Thymus (tissue), 11 donors: ENCODE results near the gene DGKD. TPM values are rescaled to one million over a fixed set of nuclear protein-coding genes. Genes with fewer than 3 reads are reported as not detected.

ENCODE experiments used
- DNase-seq, 9 donors: peaks; one replicate each; pipeline ENCODE4 v3.0.0-alpha.2; 2013; ENCODE audit warnings: low spot score in 9 of 9, low read depth in 6 of 9, missing footprints in 1 of 9
- H3K27ac ChIP-seq, 2 donors: one replicate each; pipeline ENCODE4 v1.5.1; 2013; ENCODE audit warnings: control low read depth in 1 of 2, low read depth in 1 of 2, low read length in 1 of 2, mild to moderate bottlenecking in 1 of 2, moderate library complexity in 1 of 2
- H3K27me3 ChIP-seq, 2 donors: one replicate each; pipeline ENCODE4 v1.5.1; 2013; ENCODE audit warnings: low read length in 1 of 2; ENCODE audit not compliant: control insufficient read depth in 2 of 2, insufficient read depth in 1 of 2
- H3K36me3 ChIP-seq, 2 donors: one replicate each; pipeline ENCODE4 v1.5.1; 2013; ENCODE audit warnings: low read length in 1 of 2, mild to moderate bottlenecking in 1 of 2, moderate library complexity in 1 of 2; ENCODE audit not compliant: control insufficient read depth in 2 of 2, insufficient read depth in 2 of 2
- H3K4me1 ChIP-seq, 2 donors: one replicate each; pipeline ENCODE4 v1.5.1; 2013; ENCODE audit warnings: low read length in 2 of 2; ENCODE audit not compliant: control insufficient read depth in 2 of 2, insufficient read depth in 2 of 2
- H3K4me3 ChIP-seq, 2 donors: one replicate each; pipeline ENCODE4 v1.5.1; 2013; ENCODE audit warnings: low read length in 2 of 2, control low read depth in 1 of 2, mild to moderate bottlenecking in 1 of 2
- H3K9me3 ChIP-seq, 2 donors: one replicate each; pipeline ENCODE4 v1.5.1; 2013; ENCODE audit warnings: low read length in 1 of 2, mild to moderate bottlenecking in 1 of 2; ENCODE audit not compliant: control insufficient read depth in 2 of 2, insufficient read depth in 1 of 2
- WGBS: extraction: QIAGEN DNeasy Blood & Tissue Kit; methylation state at CpG from one replicate; pipeline ENCODE4 v1.1.7; 2013; 5-methylcytosine and 5-hydroxymethylcytosine counted together
- polyA plus RNA-seq: library from polyadenylated mRNA; stranded (reverse); fragments of 200-250 nt; gene quantifications from one replicate; pipeline ENCODE4 v1.2.3, GENCODE V29; 2013
- total RNA-seq: library from RNA; stranded (reverse); fragments of 120-200 nt; gene quantifications from one replicate; pipeline ENCODE4 v1.2.4, GENCODE V29; 2013
- donor health status: healthy.

Gene DGKD
- total and polyA plus RNA-seq, 2 donors = 8.0 to 23.5 TPM

DNA sequence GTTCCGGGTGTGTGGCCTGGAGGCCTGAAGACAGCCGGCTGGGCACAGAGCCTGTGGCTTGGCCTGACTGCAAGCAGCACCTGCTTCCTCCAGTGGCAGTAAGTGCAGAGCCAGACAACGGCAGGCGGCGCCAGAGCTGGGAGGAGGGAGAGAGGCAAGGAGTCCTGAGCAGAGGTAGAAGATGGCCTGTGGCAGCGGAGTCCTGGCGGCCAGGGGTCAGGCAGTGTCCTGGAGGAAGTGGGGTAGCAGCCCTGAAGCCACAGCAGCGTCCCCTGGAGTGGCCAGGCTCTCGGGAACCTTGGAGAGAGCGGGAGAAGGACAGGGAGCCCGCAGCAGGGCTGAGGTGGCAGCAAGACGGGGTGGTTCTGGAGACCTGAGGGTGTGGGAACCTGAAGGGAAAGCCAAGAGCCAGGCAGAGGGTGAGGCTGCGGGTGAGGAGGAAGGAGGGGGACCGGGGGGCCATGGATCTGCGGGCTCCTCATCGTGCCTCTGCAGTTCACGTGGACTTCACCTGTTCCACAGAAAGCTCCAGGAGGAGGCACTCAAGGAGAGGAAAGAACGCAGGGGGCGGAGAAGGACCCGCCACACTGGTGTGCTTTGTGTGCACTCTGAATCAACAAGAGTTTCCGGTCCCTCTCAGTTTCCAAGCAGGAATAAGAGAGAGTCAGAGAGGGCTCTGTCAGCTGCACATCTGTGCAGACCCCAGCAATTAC is 126.4 kb downstream of the DGKD start:
- no peaks in the 10 kb centered on the region for H3K27me3 ChIP-seq
- H3K36me3 ChIP-seq = peaks cover 22 to 43% of the 10 kb centered on the region in 2 donors
- H3K4me1 ChIP-seq = peaks cover 0 to 1% of the 10 kb centered on the region in 2 donors
- H3K9me3 ChIP-seq = no peaks in the 10 kb centered on the region
- WGBS = 94% methylated on average over 21 of the region's 21 CpGs
- no peak overlapping the region for H3K4me3 ChIP-seq
- no peak for DNase-seq
- no peak overlapping the region for H3K27ac ChIP-seq

DNA sequence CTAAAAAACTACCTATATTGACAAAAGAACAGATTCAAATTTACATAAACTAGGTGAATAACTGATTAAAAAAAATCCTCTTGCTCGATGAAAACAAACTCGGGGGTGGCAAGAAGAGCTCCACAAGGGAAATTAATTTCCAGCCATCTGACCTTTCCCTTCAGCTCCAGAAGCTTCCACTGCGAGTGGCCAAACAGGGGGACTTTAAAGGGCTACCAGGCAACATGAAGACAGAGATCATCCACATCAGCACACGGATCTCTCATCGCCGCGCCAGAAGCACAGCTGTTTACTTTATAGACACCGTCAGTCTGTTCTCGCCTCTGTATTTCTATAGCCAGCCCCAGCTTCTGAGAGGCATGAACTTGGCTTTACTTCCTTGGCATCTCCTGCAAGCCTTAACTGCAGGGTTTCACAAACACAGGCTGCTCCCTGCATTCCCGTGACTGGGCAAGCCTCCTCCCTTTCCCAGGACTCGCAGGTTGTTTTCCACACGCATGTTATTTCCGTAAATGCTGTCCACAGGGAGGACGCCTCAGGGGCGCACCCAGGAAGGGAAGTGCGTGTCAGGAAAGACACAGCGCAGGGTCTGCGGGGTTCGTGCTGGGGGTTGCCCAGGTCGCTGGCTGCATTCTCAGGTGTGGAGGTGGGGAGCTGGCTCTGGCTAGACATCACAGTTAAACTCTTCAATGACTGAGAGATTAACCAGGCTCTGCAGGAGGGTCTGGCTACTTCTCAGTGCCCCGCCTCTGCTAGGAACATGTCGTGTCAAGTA is 127.3 kb downstream of the DGKD start:
- peaks cover 21 to 38% of the 10 kb centered on the region in 2 donors for H3K36me3 ChIP-seq
- H3K9me3 ChIP-seq = no peaks in the 10 kb centered on the region
- H3K27me3 ChIP-seq = no peaks in the 10 kb centered on the region
- H3K4me1 ChIP-seq = peaks cover 0 to 10% of the 10 kb centered on the region in 2 donors
- H3K4me3 ChIP-seq = no peak overlapping the region
- DNase-seq = no peak
- H3K27ac ChIP-seq = peak overlapping the region; percentile 20 to 37
- 94% methylated on average over 22 of the region's 22 CpGs for WGBS

DNA sequence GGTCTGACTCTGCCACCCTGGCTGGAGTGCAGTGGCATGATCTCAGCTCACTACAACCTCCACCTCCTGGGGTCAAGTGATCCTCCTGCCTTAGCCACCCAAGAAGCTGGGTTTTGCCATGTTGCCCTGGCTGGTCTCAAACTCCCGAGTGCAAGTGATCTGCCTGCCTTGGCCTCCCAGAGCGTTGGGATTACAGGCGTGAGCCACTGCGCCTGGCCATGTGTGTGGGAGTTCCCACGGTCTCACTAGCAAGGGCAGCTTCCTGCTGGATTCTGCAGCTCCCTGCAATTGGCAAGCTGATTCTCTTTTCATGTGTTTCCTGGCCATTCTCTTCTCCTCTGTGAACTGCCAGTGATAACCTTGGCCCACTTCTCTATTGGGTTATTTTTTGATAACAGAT is 128.3 kb downstream of the DGKD start:
- no peaks in the 10 kb centered on the region for H3K9me3 ChIP-seq
- DNase-seq = no peak
- H3K27me3 ChIP-seq = no peaks in the 10 kb centered on the region
- H3K36me3 ChIP-seq = peaks cover 19 to 30% of the 10 kb centered on the region in 2 donors
- WGBS = 95% methylated on average over 5 of the region's 5 CpGs
- no peak overlapping the region for H3K4me3 ChIP-seq
- H3K27ac ChIP-seq = peak overlapping the region in 1 of 2 donors; percentile 54
- peaks cover 0 to 14% of the 10 kb centered on the region in 2 donors for H3K4me1 ChIP-seq

DNA sequence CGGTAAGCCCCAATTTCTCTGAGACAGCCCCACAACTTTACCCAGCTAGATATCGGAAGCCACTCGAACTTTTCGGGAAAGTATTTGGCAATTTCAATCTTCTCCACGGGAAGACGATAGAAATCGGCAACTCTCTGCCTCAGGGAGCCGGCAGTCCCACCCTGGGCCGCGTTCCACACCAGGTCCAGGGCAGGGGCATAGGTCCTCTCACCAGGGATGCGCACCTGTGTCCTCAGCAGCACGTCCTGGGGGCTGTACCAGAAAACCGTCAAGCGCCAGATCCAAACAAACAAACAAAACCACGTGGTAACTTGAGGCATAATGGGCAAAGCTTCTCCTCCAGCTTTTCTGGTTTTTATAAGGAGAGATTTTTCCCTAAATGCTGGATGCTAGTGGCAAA is 131.4 kb downstream of the DGKD start:
- Histone ChIP-seq H3K27me3 (no peaks in the 10 kb centered on the region), H3K4me3 (no peak overlapping the region), H3K27ac (peak overlapping the region in 1 of 2 donors; percentile 86), H3K9me3 (no peaks in the 10 kb centered on the region), H3K4me1 (peaks cover 0 to 21% of the 10 kb centered on the region in 2 donors), H3K36me3 (peaks cover 19 to 21% of the 10 kb centered on the region in 2 donors)
- 94% methylated on average over 15 of the region's 15 CpGs for WGBS
- DNase-seq = no peak

DNA sequence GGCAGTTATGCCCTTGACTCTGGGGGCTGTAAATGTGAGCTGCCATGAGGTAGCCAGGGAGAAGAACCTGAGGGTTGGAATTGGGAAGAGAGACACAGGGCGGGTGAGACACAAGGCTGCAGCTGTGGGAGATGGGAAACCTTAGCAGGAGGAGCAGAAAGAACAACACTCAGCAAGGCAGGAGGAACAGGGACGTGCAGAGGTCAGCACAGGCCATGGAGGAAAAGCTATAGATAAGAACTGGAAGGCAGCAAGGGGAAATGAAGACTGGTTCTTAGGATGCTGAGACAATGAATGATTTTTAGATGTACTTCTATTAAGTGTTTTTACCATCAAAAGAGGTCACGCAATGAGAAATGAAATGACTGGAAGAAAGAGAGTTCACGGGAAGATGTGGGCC is 132.1 kb downstream of the DGKD start:
- Histone ChIP-seq H3K27ac (peak overlapping the region; percentile 81 to 86), H3K4me3 (no peak overlapping the region), H3K4me1 (peaks cover 0 to 21% of the 10 kb centered on the region in 2 donors), H3K36me3 (peaks cover 19% of the 10 kb centered on the region in 2 donors), H3K9me3 (no peaks in the 10 kb centered on the region), H3K27me3 (no peaks in the 10 kb centered on the region)
- no peak for DNase-seq
- 97% methylated on average over 4 of the region's 4 CpGs for WGBS

DNA sequence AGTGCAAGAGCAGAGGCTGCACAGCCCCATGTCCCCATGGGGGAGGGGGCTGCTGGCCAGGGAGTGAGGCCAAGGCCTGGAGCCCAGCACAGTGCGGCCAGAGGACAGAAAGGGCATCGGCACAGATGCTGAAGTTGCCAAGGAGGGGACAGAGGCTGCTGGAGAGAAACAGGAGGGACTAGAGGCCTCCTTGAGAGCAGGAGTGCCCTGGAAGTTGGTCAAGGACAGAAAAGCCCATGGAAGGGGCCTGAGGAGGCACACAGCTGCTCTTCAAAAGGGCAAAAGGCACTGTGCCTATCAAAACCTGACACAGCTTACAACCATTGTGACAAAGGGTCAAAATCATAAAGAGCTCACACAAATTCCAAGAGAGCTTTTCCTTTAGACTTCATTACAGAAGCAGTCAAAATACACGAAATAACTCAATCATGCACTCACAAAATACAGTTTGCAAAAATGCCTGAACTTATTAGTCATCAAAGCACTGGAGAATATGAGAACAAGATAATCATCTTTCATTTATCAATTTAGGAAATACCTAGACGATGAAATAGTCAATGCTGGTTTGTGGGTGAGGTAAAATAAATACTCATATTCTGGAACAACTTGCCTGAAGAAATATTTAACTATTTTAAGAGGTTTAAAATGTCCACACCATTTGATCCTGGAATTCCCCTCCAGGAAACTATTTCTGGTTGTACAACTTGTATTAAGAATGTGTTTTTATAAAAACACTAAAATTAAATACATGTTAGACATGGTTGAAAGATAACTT is 132.7 kb downstream of the DGKD start:
- no peak for DNase-seq
- Histone ChIP-seq H3K4me1 (peaks cover 0 to 21% of the 10 kb centered on the region in 2 donors), H3K36me3 (peaks cover 17 to 19% of the 10 kb centered on the region in 2 donors), H3K9me3 (no peaks in the 10 kb centered on the region), H3K4me3 (no peak overlapping the region), H3K27ac (peak overlapping the region; percentile 81 to 86), H3K27me3 (no peaks in the 10 kb centered on the region)
- WGBS = 93% methylated on average over 4 of the region's 4 CpGs

DNA sequence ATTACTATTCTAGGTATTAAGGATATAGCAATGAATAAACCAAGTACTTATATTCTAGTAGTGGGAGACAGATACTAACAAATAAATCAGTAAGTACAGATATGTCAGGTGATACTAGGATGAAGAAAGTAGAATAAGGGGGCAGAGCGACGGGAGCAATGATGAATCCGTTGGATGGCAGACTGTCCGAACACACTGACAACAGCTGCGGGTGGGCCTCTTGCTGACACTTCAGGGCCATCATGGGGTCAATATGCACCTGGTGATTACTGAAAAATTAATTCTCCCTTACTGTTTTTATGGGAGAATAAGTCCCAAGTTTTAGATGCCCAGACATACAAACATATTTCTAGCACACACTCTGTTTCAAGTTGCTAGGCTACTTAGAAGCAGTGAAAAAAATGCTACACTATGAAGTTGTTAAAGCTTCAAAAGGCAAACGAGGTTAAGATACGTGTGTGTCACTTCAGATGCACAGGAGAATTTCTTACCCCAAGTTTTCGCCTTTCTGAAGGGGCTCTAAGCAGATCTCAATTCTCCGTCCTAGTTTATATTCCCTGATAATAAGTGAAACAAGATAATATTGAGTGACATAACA is 133.6 kb downstream of the DGKD start:
- Histone ChIP-seq H3K4me3 (no peak overlapping the region), H3K27ac (peak overlapping the region; percentile 22 to 63), H3K27me3 (no peaks in the 10 kb centered on the region), H3K9me3 (no peaks in the 10 kb centered on the region), H3K36me3 (peaks cover 10 to 13% of the 10 kb centered on the region in 2 donors), H3K4me1 (peaks cover 0 to 21% of the 10 kb centered on the region in 2 donors)
- no peak for DNase-seq
- 91% methylated on average over 9 of the region's 9 CpGs for WGBS

DNA sequence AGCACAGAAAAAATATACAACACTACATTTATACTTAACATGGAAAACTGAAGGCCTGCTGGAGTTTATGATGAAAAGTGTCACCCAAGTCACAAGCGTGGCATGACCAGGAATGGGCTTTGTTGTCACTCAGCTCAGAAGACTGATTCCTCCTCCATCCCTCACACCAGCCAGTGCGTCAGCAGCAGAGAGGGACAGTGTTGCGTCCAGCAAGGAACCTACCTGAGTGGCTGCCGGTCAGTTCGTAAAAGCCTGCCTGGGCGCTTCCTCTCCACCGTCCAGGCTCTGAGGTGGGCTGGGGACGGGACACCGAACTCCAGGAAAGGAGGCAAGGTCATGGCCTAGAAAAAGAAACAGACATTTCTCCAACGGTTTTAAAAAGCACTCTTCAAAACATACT is 134.8 kb downstream of the DGKD start:
- Histone ChIP-seq H3K4me3 (no peak overlapping the region), H3K27me3 (no peaks in the 10 kb centered on the region), H3K36me3 (peaks cover 8 to 10% of the 10 kb centered on the region in 2 donors), H3K4me1 (peaks cover 0 to 21% of the 10 kb centered on the region in 2 donors), H3K9me3 (no peaks in the 10 kb centered on the region), H3K27ac (peak overlapping the region; percentile 15 to 41)
- DNase-seq = no peak
- 89% methylated on average over 10 of the region's 10 CpGs for WGBS
